Ramos (cell line): Measurements from ENCODE around the gene STRN3.
"Not testable (repeated sequence)": the region's sequence is repeated elsewhere in the genome, so short reads cannot be mapped to it uniquely, and the experiment has no call there.

Experiments used
- in situ Hi-C: fragments of 300-500 bp; cut with MboI; formaldehyde crosslinking; loops from one replicate; pipeline ENCODE4 v1.14.3; 2022; ENCODE audit warnings: low sequenced_read_pairs; ENCODE audit not compliant: unreplicated experiment

STRN3 gene

DNA sequence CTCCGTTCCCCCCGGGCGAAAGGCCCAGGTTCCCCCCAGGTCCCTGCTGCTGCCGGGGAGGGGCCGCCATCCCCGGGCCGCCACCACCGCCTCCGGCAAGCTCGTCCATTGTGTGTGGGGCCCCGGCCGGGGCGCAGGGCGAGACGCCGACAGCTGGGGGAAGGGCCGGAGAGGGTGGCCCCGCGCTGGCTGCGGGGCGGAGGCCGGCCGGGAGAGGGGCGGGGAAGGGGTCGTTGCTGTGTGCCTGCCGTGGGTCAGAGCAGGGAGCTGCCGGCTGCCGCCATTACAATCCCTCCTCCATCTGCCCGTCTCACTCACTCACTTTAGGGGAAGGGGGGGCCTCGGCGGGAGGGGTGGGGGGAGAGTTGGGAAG lies at the start of gene STRN3:
TSS of gene STRN3 (minus strand) at position 303 of the 373 bp plus-strand sequence. CDS start at position 109, 194 bp downstream.
- in situ Hi-C loops = no loop called here

DNA sequence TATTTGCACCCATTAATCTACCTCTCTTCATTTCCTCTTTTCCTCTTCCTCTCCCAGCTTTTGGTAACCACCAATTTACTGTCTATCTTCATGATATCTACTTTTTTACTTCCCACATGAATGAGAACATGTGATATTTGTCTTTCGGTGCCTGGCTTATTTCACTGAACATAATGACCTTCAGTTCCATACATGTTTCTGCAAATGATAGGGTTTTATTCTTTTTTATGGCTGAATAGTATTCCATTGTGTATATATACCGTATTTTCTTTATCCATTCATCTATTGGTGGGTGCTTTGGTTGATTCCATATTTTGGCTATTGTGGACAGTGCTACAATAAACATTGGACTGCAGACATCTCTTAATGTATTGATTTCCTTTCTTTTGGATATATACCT lies 49.0 kb upstream of the STRN3 start:
- in situ Hi-C loops = no loop called here

DNA sequence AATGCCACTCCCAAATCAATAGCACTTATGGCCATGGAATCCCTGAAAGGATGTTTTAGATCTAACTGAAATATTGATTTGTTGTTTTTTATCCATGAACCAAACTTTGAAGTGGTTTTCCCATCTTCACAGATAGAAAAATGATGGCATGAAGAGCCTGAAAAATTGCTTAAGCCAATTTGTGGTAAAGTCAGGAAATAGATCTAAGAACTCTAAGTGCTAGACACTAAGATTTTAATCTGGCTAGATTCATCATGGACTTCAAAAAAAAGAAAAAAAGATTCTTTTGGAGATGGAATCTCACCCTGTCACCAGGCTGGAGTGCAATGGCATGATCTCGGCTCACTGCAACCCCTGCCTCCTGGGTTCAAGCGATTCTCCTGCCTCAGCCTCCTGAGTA lies 45.0 kb upstream of the STRN3 start:
- in situ Hi-C loops = no loop called here

- in situ Hi-C loops = no loop called here
Observed at GRCh38 chr14:31070431-31070830, 44.3 kb upstream of the STRN3 start.

DNA sequence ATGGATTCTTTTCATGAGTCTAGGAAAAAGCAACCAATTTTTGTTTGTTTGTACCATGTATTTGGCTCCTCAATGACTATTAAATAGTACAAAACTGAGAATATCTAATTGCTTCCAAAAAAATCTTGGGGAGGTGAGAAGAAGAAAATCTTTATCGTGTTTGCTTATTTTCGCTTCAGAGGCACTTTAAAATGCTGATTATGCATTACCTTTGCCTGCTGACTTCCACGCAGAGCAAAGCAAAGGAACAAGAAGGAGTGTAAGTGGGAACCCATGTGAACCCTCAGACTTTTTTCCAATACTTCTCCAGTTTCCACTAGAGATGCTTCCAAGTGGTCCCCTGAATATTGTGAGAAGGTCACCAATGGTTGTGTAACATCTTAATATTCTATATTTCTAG lies 43.2 kb upstream of the STRN3 start:
- in situ Hi-C loops = no loop called here

GRCh38 chr14:31068235-31068634 lies 42.1 kb upstream of the STRN3 start:
- in situ Hi-C loops = no loop called here

GRCh38 chr14:31062908-31063307 lies 36.7 kb upstream of the STRN3 start:
- in situ Hi-C loops = not testable (repeated sequence)

DNA sequence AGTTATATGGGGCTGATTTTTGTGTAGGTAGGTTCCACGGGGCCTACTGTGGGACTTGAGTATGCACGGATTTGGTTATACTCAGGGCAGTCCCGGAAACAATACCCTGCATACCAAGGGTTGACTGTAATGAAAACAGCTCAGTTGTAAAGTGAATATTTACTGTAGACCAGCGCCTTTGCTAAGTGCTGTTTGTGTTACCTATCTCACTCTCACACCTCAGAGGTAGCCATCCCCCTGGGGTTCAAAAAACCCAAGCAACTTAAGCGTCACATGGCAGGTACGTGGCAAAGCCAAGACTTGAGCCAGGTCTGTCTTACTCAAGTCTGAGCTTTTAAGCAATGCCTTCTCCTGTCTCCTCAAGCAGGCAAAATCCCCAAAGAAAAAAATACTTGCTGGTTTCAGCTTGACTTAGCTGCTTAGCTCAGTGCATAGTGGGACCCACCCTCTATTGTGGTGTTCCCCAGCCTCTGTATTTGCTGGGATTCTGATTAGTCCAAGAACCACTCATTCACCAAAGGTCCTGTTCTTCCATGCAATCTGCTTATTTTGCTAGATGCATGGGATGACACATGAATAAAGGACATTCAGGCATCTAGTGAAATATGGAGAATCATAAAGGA lies 34.2 kb upstream of the STRN3 start:
- in situ Hi-C loops = no loop called here

DNA sequence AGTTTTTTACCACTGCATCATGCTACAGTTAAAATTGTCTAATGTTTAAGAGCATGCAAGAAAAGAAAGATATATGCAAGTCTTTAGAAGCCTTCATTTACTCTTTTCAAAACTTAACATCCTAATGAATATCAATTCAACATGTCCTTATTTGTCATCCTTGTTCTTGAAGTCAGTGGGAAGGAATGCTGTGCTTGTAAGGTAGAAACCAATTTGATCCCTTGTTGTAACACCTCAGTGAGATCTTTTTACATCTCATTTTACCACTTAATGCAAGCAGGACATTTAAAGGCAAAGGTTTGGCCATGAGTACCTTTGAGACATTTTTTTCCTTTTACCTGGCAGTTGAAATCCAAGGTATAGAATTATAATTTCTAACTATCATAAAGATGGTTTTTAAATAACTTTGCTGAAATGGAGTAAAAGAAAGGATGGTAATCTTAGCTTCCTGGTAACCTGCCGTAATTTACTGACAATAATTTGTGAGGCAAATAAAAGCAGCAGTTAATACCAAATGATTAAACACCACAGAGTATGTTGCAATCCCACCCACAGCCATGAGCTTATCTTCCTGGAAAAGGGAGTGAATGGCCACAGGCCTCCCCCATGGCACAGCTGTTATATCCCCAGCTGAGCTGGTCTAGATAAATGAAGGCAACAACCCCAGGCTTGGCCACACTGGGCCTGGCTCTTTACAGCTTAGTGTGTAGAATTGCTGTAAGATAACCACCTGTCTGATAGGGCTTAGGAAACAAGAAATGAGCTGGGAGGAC lies 33.2 kb upstream of the STRN3 start:
- in situ Hi-C loops = no loop called here

DNA sequence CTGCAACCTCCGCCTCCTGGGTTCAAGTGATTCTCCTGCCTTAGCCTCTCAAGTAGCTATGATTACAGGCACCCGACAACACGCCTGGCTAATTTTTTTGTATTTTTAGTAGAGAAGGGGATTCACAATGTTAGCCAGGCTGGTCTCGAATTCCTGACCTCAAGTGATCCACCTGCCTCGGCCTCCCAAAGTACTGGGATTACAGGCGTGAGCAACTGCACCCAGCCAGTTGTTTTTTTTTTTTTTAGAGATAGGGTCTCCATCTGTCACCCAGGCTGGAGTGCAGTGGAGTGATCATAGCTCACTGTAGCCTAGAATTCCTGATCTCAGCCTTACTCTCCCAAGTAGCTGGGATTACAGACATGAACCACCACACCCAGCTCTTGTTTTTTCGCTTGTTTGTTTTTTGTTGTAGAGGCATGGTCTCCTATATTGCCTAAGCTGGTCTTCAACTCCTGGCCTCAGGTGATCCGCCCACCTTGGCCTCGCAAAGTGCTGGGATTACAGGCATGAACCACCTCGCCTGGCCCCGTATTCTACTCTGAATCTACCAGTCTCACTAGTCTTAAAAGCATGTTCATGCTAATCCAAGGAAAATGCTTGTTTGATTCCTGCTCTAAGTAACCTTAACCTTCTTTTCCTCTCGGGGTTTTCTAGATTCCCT lies 31.7 kb upstream of the STRN3 start:
- in situ Hi-C loops = no loop called here

DNA sequence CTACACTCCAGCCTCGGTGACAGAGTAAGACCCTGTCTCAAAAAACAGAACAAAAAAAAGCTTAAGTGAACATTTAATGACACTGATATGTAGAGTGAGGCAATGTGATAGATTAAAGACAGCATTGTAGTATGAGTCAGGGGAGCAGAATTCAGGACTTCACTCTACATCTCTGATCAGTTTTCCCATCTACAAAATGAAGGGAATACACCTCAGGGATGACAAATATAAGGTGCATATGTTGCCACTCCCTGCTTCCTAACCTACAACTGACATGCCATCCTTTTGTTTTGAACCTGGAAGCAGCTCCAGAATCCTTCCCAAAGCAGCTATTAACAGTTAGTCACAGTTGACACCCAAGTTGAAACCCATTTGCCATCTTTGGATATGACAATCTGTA lies 30.9 kb upstream of the STRN3 start:
- in situ Hi-C loops = no loop called here

- in situ Hi-C loops = not testable (repeated sequence)
Observed at GRCh38 chr14:31052905-31053586, 26.9 kb upstream of the STRN3 start.

DNA sequence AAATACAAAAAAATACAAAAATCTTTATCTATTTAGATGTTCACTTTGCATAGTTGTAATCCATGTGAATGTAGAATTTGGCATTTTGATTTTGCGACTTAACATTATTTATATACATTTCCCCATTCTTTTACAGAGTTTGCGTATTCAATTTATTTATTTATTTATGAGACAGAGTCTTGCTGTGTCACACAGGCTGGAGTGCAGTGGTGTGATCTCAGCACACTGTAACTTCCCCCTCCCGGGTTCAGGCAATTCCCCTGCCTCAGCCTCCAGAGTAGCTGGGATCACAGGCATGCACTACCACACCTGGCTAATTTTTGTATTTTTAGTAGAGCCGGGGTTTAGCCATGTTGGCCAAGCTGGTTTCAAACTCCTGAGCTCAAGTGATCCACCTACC lies 25.3 kb upstream of the STRN3 start:
- in situ Hi-C loops = no loop called here

DNA sequence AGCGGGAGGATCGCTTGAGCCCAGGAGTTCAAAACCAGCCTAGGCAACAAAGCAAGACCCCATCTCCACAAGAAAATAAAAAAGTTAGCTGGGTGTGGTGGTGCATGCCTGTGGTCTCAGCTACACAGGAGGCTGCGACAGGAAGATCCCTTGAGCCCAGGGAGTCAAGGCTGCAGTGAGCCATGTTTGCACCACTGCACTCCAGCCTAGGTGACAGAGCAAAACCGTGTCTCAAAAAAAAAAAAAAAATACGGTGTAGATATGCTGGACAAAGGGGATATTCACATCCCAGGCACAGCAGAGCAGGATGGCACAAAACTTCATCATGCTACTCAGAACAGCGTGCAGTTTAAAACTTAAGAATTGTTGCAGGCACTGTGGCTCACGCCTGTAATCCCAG lies 24.8 kb upstream of the STRN3 start:
- in situ Hi-C loops = no loop called here

GRCh38 chr14:31047503-31047902 lies 21.3 kb upstream of the STRN3 start:
- in situ Hi-C loops = no loop called here

DNA sequence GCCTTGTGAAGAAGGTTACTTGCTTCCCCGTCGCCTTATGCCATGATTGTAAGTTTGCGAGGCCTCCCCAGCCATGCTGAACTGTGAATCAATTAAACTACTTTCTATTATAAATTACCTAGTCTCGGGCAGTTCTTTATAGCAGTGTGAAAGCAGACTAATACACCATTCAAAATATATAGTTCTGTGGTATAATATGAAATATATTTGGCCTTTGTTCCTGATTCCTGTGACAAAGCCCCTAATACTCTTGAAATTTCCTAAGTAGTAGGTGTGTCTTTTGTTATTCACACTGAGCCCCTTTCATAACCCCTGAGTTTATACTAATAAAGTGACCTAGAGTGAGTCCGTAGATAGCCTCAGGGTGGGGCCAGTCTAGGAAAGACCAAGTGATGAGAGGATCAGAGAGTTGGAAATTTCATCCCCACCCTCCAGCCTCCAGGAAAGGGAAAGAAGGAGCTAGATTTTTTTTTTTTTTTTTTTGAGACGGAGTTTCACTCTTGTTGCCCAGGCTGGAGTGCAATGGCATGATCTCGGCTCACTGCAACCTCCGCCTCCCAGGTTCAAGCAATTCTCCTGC lies 19.4 kb upstream of the STRN3 start:
- in situ Hi-C loops = no loop called here

DNA sequence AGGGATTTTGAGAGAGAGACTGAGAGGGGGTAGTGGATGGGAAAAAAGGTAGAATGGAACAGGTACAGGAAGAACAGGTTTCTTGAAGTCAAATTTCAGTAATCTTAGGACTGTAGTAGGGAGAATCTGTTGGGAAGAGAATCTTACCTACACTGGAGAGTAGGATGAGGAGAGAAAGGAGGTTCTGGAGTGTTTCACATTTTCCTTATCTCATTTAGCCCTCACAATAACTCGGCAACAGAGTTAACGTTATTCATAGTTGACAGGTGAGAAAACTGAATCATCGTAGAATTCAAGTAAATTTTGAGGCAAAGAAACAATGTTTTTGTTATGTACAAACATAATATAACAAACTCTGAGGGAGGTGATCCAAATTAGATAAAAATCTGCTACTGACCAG lies 17.2 kb upstream of the STRN3 start:
- in situ Hi-C loops = no loop called here

GRCh38 chr14:31042893-31043292 lies 16.7 kb upstream of the STRN3 start:
- in situ Hi-C loops = not testable (repeated sequence)

DNA sequence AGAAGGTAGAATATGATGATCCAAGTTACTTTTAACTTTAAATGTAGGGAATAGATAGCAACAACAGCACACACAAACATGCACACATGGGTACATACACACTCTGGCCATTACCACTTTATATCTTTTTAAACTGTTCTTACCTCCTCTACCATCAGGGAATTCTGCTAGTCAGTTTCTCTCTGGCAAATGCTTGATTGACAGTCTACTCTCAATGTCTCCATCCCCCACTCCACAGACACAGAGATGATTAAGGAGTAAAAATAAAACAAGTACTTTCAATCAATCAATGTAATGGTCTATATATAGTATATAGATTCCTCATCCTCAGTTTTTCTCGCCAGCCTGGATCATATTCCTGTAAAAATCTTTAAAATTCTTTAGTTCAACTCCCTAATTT lies 16.1 kb upstream of the STRN3 start:
- in situ Hi-C loops = no loop called here

DNA sequence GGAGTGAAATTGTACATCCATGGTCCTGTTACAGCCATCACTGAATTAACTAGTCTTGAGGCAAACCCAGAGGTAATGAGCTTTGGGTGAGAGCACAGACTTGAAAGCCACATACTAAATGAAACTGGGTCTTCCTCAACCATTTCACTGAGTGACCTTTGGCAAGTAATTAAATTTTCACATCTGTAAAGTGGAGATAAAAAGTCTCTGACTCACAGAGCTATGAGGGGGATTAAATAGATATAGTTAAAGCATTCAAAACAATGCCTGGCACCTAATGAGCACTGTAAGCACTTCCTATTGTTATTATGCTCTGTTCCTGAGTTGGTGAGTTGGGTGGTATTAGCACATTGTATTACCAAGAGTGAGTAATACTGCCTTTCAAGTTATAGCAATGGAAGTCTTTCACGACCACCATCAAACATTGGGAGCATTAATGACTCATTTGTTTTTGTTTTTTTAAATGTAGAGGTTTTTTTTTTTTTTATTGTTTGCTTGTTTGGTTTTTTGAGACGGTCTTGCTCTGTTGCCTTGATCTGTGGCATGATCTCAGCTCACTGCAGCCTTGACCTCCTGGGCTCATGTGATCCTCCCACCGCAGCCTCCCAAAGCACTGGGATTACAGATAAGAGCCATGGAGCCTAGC lies 12.5 kb upstream of the STRN3 start:
- in situ Hi-C loops = no loop called here
